Measurements from ENCODE around the gene ABCC4.

GRCh38 chr13:95128045-95128643 lies 173.1 kb downstream of the ABCC4 start:
- no peak for TF ChIP-seq CTCF (conservative IDR thresholded peaks at IDR 0.05; ENCODE audit: low read depth in 2 of 2)
- no peak for TF ChIP-seq EZH2phosphoT487 (IDR thresholded peaks at IDR 0.05; ENCODE audit: unreplicated experiment)
- TF ChIP-seq REST (IDR thresholded peaks at IDR 0.05; ENCODE audit: unreplicated experiment) = no peak
- TF ChIP-seq CREB1 (CRISPR knock-in tag; IDR thresholded peaks at IDR 0.05; ENCODE audit: low read depth) = no peak
- no peak for TF ChIP-seq POLR2AphosphoS5 (IDR thresholded peaks at IDR 0.05; ENCODE audit: low read depth)
- no peak for TF ChIP-seq EZH2 (IDR thresholded peaks at IDR 0.05; ENCODE audit: low read depth, unreplicated experiment)
- TF ChIP-seq ETS1 (IDR thresholded peaks at IDR 0.05) = no peak
